OCI-LY3 (cell line): Measurements from ENCODE around the gene SNX6.

Experiments used
- CTCF ChIP-seq: fragments of 200-600, 300-600 bp; sonication (generic); IDR thresholded peaks from 2 replicates; pipeline ENCODE4 v1.5.1; 2014; ENCODE audit warnings: antibody characterized with exemption, low read length, low read depth
- EZH2phosphoT487 ChIP-seq: fragments of 200-600 bp; shearing (Covaris generic); IDR thresholded peaks from 2 replicates; pipeline ENCODE4 v1.6.1; 2018; ENCODE audit warnings: antibody characterized with exemption, mixed run types, low read depth

GRCh38 chr14:34628681-34629135 is 1.2 kb downstream of the SNX6 start:
- no peak for TF ChIP-seq CTCF
- TF ChIP-seq EZH2phosphoT487 = no peak
